HEK293 (cell line): ENCODE measurements around the gene RPL15.
A peak's percentile ranks its signal among the peaks of the same experiment; 100 is the strongest.

Source experiments
- CTCF ChIA-PET: fragments of 350-600 bp; formaldehyde crosslinking; extraction: SDS; loops from one replicate; lab custom pipeline; 2021; ENCODE audit warnings: antibody characterized with exemption; lab: Yijun Ruan, JAX
- POLR2A ChIA-PET: fragments of 300-600 bp; formaldehyde crosslinking; extraction: SDS; loops from one replicate; lab custom pipeline; 2020; ENCODE audit warnings: antibody characterized with exemption, inconsistent platforms; lab: Yijun Ruan, JAX
- H3K27ac ChIP-seq: fragments of 200-500 bp; sonication (Bioruptor generic); 2 replicates; pipeline ENCODE4 v1.5.1; 2014; ENCODE audit warnings: low read depth, low read length, control low read depth, inconsistent platforms; ENCODE audit errors: extremely low read depth
- H3K36me3 ChIP-seq, 2 experiments: fragments of 200-500 bp in 1 of 2; sonication (Bioruptor generic) in 1 of 2; 1 replicate in 1 of 2; 2 replicates in 1 of 2; pipeline ENCODE4 v1.5.1; 2014 to 2017; ENCODE audit warnings: inconsistent platforms in 2 of 2, low read length in 2 of 2; ENCODE audit not compliant: control insufficient read depth in 2 of 2, insufficient read depth in 1 of 2
- H3K4me1 ChIP-seq: fragments of 200-500 bp; sonication (Bioruptor generic); 2 replicates; pipeline ENCODE4 v1.5.1; 2014; ENCODE audit warnings: mild to moderate bottlenecking, low read length, inconsistent platforms; ENCODE audit not compliant: control insufficient read depth, insufficient read depth
- H3K4me3 ChIP-seq: 2 replicates; pipeline ENCODE4 v1.5.1; 2011; ENCODE audit warnings: low read depth, mild to moderate bottlenecking, control low read depth, low read length, moderate library complexity
- H3K9me3 ChIP-seq: fragments of 200-500 bp; sonication (Bioruptor generic); 2 replicates; pipeline ENCODE4 v1.5.1; 2014; ENCODE audit warnings: low read depth, low read length, inconsistent platforms; ENCODE audit not compliant: control insufficient read depth, insufficient read depth
- AEBP2 ChIP-seq: fragments of 450-650 bp; formaldehyde crosslinking; IDR thresholded peaks from 2 replicates; pipeline ENCODE4 v1.5.1; 2016; ENCODE audit warnings: missing biosample characterization, missing genetic modification characterization, borderline replicate concordance
- CTCF ChIP-seq: fragments of 450-650 bp; formaldehyde crosslinking; IDR thresholded peaks from 2 replicates; pipeline ENCODE4 v1.5.1; 2016; ENCODE audit warnings: missing biosample characterization, missing genetic modification characterization
- GLIS1 ChIP-seq: fragments of 450-650 bp; formaldehyde crosslinking; IDR thresholded peaks from 2 replicates; pipeline ENCODE4 v1.5.1; 2016; ENCODE audit warnings: missing biosample characterization, missing genetic modification characterization
- KLF9 ChIP-seq: fragments of 450-650 bp; formaldehyde crosslinking; IDR thresholded peaks from 2 replicates; pipeline ENCODE4 v1.5.1; 2016; ENCODE audit warnings: missing biosample characterization, missing genetic modification characterization, low read depth
- MEIS1 ChIP-seq: sonication (generic); formaldehyde crosslinking; IDR thresholded peaks from 2 replicates; pipeline ENCODE4 v1.8.1; 2022; ENCODE audit warnings: missing genetic modification reagents, mild to moderate bottlenecking, borderline replicate concordance
- SP2 ChIP-seq: fragments of 450-650 bp; formaldehyde crosslinking; IDR thresholded peaks from 2 replicates; pipeline ENCODE4 v1.5.1; 2016; ENCODE audit warnings: missing biosample characterization, missing genetic modification characterization
- SP7 ChIP-seq: fragments of 450-650 bp; formaldehyde crosslinking; IDR thresholded peaks from 2 replicates; pipeline ENCODE4 v1.5.1; 2016; ENCODE audit warnings: missing biosample characterization, missing genetic modification characterization
- WT1 ChIP-seq: fragments of 450-650 bp; formaldehyde crosslinking; IDR thresholded peaks from 2 replicates; pipeline ENCODE4 v1.5.1; 2016; ENCODE audit warnings: missing biosample characterization, missing genetic modification characterization
- ZBTB21 ChIP-seq: fragments of 450-650 bp; formaldehyde crosslinking; IDR thresholded peaks from 2 replicates; pipeline ENCODE4 v1.5.1; 2017; ENCODE audit warnings: missing biosample characterization, missing genetic modification characterization
- ZFP69B ChIP-seq: fragments of 450-650 bp; formaldehyde crosslinking; IDR thresholded peaks from 2 replicates; pipeline ENCODE4 v1.5.1; 2016; ENCODE audit warnings: missing biosample characterization, missing genetic modification characterization
- ZIC2 ChIP-seq: fragments of 450-650 bp; formaldehyde crosslinking; IDR thresholded peaks from 2 replicates; pipeline ENCODE4 v1.5.1; 2016; ENCODE audit warnings: missing biosample characterization, missing genetic modification characterization
- ZNF10 ChIP-seq: fragments of 450-650 bp; formaldehyde crosslinking; IDR thresholded peaks from 2 replicates; pipeline ENCODE4 v1.5.1; 2017; ENCODE audit warnings: missing biosample characterization, missing genetic modification characterization
- ZNF121 ChIP-seq: fragments of 450-650 bp; formaldehyde crosslinking; IDR thresholded peaks from 2 replicates; pipeline ENCODE4 v1.5.1; 2016; ENCODE audit warnings: missing biosample characterization, missing genetic modification characterization
- ZNF155 ChIP-seq: fragments of 450-650 bp; formaldehyde crosslinking; IDR thresholded peaks from 2 replicates; pipeline ENCODE4 v1.5.1; 2016; ENCODE audit warnings: missing biosample characterization, missing genetic modification characterization
- ZNF169 ChIP-seq: fragments of 450-650 bp; formaldehyde crosslinking; IDR thresholded peaks from 2 replicates; pipeline ENCODE4 v1.5.1; 2016; ENCODE audit warnings: missing biosample characterization, missing genetic modification characterization
- ZNF248 ChIP-seq: fragments of 450-650 bp; formaldehyde crosslinking; IDR thresholded peaks from 2 replicates; pipeline ENCODE4 v1.5.1; 2017; ENCODE audit warnings: missing biosample characterization, missing genetic modification characterization
- ZNF311 ChIP-seq: fragments of 450-650 bp; formaldehyde crosslinking; IDR thresholded peaks from 2 replicates; pipeline ENCODE4 v1.5.1; 2017; ENCODE audit warnings: missing biosample characterization, missing genetic modification characterization, borderline replicate concordance
- ZNF398 ChIP-seq: fragments of 450-650 bp; formaldehyde crosslinking; IDR thresholded peaks from 2 replicates; pipeline ENCODE4 v1.5.1; 2017; ENCODE audit warnings: missing biosample characterization, missing genetic modification characterization
- ZNF585B ChIP-seq: fragments of 450-650 bp; formaldehyde crosslinking; IDR thresholded peaks from 2 replicates; pipeline ENCODE4 v1.5.1; 2016; ENCODE audit warnings: missing biosample characterization, missing genetic modification characterization
- ZNF701 ChIP-seq: fragments of 450-650 bp; formaldehyde crosslinking; IDR thresholded peaks from 2 replicates; pipeline ENCODE4 v1.5.1; 2016; ENCODE audit warnings: missing biosample characterization, missing genetic modification characterization
- ZNF768 ChIP-seq: fragments of 450-650 bp; formaldehyde crosslinking; IDR thresholded peaks from 2 replicates; pipeline ENCODE4 v1.5.1; 2018; ENCODE audit warnings: missing biosample characterization, mild to moderate bottlenecking, missing genetic modification characterization
- ZSCAN30 ChIP-seq: fragments of 450-650 bp; IDR thresholded peaks from 2 replicates; pipeline ENCODE4 v1.5.1; 2018; ENCODE audit warnings: missing biosample characterization, mild to moderate bottlenecking, missing genetic modification characterization, moderate library complexity
- ZSCAN5A ChIP-seq: fragments of 450-650 bp; formaldehyde crosslinking; IDR thresholded peaks from 2 replicates; pipeline ENCODE4 v1.5.1; 2016; ENCODE audit warnings: missing biosample characterization, missing genetic modification characterization

The RPL15 gene

GRCh38 chr3:23968463-23969184 is 51.7 kb downstream of the RPL15 start (continued):
- TF ChIP-seq ZNF10 (tag by site-specific recombination) (peak; percentile 49; the same call in 1 of the 2 replicates), WT1 (tag by site-specific recombination) (peak; percentile 31; the same call in 1 of the 2 replicates), ZNF248 (tag by site-specific recombination) (no peak), ZSCAN5A (tag by site-specific recombination) (no peak), SP7 (tag by site-specific recombination) (peak; percentile 75), MEIS1 (CRISPR knock-in tag) (no peak), ZNF768 (tag by site-specific recombination) (no peak)

GRCh38 chr3:23969393-23969792 is 52.5 kb downstream of the RPL15 start:
- POLR2A ChIA-PET, result interaction anchor here (0.9 kb wide), 1 partner anchor 53 kb away, joined by 5 read pairs; the partner anchor contains the start of genes NKIRAS1 and RPL15

More at GRCh38 chr3:23969393-23969792, 52.5 kb downstream of the RPL15 start:
- Histone ChIP-seq H3K27ac (no peak overlapping the region), H3K4me3 (no peak overlapping the region), H3K9me3 (no peaks in the 10 kb centered on the region), H3K4me1 (peaks cover 3% of the 10 kb centered on the region), H3K36me3 (peaks cover 20 to 55% of the 10 kb centered on the region in 2 experiments; a peak in 2 of 3 replicates)
- CTCF ChIA-PET, result interaction anchor here (0.6 to 0.9 kb wide), 2 partner anchors 13 to 722 kb away, joined by 3 to 4 read pairs; no protein-coding TSS in a partner anchor
- TF ChIP-seq ZBTB21 (tag by site-specific recombination), result no peak
- no peak for TF ChIP-seq AEBP2
- no peak for TF ChIP-seq ZFP69B (tag by site-specific recombination)
- no peak for TF ChIP-seq ZNF398
- no peak for TF ChIP-seq ZNF155 (tag by site-specific recombination)
- TF ChIP-seq CTCF (tag by site-specific recombination), result no peak
- TF ChIP-seq KLF9 (tag by site-specific recombination), result no peak
- TF ChIP-seq SP2 (tag by site-specific recombination), result no peak
- TF ChIP-seq ZIC2 (tag by site-specific recombination), result no peak
- no peak for TF ChIP-seq ZNF311 (tag by site-specific recombination)
- TF ChIP-seq GLIS1 (tag by site-specific recombination), result no peak
- TF ChIP-seq ZSCAN5A (tag by site-specific recombination), result no peak
- no peak for TF ChIP-seq ZNF169 (tag by site-specific recombination)
- TF ChIP-seq ZNF585B (tag by site-specific recombination), result no peak
- TF ChIP-seq ZNF701, result no peak
- no peak for TF ChIP-seq ZSCAN30 (tag by site-specific recombination)
- no peak for TF ChIP-seq ZNF121 (tag by site-specific recombination)
